GM03348 (cell line): ENCODE results near the gene PDE11A.

Experiments used
- DNase-seq: peaks from one replicate; pipeline ENCODE4 v3.0.0; 2012; ENCODE audit warnings: low spot score

Gene PDE11A

DNA sequence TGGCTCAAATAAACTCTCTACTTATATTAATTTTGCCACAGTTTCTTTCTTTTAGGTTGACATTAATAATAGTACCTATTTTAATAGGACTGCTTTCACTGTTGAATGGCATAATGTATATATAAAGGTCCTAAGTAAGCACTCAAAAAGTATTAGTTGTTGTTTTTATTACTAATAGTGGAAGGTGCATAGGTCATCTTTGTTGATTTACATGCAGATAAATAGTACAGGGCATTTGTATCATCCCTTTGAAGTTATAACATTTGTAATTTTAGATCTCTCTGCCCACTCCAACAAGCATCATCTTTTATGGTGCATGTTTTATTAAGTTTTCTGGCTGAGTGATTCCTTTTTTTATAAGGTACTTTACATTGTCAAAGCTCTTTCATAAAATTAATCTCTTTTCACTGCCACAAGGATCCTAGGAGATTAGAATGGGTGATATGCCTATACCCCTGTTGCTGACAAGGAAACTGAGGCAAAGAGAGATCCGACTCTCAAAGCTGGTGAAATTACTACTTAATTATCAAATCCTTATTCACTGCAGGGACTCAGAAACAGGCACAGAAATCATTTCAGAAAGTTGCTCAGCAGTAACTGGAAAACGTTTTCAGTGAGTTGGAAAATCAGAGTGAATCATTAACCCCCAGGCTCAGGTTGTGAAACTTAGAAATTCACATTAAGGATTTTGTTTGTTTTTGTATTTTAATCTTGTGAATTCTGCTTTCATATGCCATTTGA is 380.4 kb downstream of the PDE11A start:
- DNase-seq: no peak

DNA sequence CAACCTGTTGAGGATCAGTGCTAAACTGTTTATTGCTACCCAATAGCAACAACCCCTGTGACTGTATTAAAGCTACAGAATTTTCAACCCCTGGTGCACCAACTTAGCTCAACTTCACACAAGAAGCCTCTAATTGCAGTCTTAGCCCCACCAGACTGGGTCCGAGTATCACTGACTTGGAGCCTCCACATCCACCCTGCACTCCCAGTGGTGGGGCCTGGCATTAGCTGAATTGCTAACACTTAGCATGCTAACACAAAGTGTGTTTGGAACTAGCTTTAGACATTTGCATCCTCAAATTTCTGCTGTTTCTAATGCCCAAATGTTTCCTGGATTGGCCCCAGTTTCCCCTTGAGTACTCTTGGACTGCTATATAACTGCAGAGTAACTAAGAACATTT is 381.4 kb downstream of the PDE11A start:
- no peak for DNase-seq

DNA sequence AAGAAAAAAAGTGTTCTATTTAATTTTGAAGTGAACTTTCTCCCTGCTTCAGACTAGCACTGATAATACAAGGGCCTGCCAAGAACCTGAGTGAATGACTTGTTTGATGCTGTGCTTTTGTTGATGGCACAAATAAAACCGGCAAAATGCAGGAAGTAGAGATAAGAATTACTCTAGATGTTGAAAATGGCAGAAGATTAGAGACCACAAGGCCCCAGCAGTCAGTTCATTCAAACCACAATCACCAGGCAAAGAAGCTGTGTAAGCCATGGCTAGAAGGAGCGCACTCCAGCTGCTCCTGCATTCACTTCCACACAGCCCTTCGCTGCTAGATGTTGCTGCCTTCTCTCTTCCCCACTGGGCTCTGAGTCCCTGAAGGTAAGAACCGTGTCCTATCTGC is 383.0 kb downstream of the PDE11A start:
- no peak for DNase-seq

DNA sequence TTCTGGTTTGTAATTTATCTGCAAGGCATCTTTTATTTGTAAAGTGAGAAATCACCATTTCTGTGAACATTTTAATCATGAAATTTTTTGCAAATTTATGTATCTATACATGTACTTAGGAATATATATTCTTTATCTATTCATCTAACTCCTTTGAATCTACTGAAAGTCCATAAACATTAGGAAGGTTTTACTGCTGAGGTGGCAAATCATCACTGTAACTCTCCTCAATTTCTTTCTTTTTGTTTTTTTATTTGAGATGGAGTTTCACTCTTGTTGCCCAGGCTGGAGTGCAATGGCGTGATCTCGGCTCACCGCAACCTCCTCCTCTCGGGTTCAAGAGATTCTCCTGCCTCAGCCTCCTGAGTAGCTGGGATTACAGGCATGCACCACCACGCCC is 383.7 kb downstream of the PDE11A start:
- DNase-seq: no peak

DNA sequence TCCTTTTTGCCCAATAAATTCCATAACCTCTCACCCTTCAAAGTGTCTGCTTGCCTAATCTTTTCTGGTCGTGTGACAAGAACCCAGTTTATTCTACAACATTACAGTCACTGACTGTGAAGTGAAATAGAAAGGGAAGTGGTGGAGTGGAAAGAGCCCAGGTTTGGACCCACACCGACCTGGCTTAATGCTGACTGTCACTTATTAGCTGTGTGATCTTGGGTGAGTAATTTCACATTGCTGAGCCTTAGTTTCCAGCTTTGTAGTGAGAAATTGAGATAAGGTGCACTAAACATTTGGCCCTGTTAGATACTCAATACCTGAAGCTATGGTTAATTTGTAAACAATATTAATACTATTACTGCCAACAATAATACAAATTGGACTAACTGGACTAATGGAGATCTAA is 388.9 kb downstream of the PDE11A start:
- DNase-seq: no peak

DNA sequence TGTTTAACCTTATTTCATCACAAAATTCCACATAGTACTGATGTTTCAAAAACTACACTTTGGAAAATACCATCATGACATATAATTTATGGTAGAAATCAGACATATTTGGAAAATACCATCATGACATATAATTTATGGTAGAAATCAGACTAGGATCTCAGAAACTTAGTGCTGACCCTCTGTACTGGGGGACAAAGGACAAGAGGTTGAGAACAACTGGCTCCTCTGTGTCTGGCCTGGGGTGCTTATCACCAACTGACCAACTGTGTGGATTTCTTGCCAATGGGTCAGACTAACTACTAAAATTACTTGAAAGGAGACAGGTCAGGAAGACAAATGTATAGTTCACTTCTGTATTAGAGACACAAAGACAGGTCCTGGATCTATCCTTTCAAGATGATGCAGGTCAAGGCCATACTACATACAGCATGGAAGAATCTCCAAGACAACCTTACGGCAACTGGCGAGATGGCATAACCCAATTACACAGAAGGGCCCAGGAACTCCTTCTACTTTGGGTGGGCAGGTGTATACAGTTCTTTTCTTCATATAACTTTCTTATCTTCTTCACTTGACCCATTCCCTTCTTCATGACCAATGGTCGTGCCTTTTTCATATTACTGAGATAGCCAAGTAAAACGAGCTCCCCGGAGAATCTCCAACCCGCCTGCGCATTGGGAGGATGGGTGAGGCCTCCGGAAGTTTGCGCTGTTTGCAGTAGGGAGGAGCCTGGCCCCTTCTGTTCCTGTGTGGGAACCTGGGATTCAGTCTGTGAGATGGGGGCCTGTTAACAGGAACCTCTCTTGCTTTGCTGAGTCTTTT is 389.5 kb downstream of the PDE11A start:
- no peak for DNase-seq

DNA sequence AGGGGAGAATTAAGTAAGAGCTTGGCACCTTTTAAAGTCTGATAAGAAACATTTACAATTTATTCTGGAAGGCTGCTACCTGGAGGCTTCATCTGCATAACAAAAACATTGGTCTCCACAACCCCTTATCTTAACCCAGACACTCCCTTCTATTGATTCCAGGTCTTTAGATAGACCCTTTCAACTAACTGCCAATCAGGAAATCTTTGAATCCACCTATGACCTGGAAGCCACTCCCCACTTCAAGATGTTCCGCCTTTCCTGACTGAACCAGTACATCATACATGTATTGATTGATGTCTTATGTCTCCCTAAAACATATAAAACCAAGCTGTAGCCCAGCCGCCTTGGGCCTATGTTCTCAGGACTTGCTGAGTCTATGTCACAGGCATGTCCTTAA is 390.6 kb downstream of the PDE11A start:
- no peak for DNase-seq

DNA sequence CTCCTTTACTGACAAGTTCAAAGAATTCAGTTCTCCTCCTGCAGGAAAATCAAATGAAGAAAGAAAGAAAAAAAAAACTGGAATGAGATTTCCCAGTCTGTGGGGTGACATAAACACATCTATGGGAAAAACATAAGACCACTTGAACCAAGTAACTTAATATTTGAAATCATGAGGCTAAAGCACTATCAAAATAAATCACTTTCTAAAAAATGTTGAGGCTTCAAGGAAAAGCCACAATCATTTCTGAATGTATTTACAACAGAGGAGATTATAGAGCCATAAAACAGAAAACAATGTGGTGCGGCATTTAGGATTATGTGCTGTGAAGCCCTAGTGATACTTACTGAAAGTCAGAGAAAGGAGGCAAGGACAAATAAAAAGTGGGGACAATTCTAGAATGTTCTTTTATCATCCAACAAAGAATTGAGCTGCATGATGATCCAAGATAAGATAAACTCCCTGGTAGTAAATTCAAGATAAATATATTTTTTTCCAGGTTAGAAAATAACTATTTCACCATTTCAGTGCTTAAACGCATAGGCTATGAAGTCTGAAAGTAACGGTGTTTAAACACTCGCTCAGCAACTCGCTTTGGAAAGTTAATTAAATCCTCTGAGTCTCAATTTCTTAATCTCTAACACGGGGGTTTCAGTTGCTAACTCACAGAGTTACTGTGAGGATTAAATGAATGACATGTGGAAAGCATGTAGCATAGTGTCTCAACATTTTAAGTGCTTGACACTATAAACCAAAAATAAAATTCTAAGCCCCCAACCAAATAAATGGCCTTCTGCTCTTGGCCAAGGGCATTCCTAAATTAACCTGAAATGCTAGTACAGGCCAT is 391.5 kb downstream of the PDE11A start:
- no peak for DNase-seq

DNA sequence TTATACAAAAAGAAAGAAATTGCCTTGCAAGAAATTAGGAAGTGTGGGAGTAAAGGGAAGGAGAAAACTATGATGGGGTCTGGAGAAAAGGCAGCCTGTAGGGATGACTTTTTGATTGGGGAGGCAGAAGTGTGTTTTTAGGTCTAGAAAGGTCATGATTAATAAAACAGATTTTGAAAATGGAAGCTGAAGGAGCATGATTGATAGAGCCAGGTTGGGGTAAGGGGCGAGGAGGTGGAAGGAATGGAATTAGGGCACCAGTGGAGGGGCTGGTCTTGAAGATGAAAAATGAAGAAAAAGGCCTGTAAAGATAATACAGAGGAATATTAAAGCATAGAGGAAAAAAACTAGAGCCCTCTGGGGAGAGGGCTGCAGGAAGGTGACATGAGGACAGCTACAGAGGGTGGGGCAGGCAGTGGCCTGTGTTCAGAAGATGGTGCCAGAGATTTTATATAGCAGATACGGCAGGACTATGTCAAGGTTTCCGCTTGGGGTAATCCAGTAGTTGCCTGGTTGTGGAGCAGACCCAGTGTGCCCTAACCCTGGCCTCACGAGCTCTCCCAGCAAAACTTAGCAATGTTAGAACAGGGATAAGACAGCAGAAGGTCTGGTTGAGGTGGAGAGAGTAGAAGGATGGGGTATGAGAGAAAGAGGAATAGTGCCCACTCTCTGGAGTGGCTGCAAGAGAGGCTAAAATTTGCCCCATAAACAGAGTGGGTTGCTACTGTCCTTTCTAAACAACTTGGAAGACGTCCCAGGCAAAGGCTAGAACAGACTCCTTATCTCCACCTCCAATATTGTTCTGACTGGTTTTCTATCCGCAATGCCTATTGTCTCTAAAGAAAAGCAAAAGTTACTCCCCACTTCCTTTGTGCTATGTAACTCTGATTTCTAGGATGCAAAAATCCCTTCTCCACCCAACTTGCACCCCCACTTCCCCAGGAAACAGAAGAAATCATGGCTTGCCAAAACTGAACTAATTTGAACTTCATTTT is 392.7 kb downstream of the PDE11A start:
- no peak for DNase-seq

DNA sequence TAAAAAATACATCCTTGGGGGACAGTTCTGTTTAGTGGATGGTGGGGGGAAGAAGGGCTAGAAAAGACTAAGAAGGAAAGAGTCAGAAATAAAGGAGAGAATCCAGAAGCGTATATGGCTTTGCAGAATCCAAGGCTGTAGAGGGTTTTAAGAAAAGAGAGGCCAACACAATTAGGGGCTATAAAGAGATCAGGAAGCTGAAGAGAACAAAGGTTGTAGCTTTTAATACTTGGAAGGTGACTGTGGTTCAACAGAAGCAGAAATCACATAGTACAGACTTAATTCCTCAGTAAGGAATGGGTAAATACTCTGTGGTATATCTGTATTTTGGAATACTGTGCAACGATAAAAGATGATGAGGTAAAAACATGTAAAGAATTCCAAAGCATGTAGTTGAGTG is 393.6 kb downstream of the PDE11A start:
- DNase-seq: no peak

DNA sequence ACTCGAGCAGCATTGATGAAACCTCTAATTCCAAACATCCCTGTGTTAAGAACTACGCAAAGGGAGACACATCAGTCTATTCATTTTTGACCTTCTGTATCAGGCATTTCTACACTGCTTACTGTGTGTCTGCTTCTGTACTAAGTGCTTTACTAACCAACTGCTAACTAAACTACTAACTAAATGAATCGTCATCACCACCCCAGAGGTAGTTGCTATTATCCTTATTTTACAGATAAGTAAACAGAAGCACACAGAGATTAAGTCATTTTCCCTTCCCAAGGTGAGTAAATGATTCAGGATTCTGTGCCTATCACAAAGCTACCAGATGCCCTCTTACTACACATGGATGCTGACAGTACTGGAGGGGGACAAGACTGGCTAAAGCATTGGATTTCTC is 395.9 kb downstream of the PDE11A start:
- no peak for DNase-seq

DNA sequence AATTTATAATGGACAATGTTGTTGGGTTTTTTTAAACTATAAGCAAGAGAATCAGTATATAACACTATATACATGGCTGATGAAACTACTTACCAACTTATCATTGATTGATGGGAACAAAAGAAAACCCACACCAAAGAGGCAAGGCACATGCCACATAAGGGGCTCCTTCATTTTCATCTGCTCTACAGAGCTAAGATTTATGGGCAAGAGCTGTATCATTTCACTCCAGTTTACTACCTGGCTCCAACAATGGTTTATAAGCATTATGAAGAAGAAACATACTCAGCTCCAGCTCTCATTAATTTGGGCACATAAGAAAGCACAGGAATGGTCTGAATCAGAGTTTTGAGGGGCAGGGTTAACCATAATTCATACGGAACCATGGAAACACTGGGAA is 396.8 kb downstream of the PDE11A start:
- DNase-seq: no peak

DNA sequence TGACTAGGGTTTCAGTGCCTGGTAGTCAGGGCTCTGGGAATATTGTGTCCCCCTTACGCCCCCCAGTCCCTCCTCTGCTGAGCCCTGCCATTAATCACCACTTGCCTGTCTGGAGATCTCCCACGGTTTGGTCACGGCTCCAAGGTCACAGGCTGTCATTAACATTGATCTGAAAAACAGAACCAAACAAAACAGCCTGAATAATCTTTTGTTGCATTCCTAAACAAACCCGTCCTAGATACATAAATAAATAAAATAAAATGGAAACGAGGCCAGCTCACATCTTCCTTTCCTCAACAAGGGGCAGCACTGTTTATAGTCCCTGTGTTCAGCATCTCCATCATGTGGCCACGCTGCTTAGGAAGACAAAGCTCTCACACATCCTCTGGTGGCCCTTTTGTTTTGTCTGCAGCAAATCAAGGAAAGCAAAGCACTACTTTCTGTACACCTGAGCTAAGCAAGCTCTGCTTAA is 397.2 kb downstream of the PDE11A start:
- no peak for DNase-seq

DNA sequence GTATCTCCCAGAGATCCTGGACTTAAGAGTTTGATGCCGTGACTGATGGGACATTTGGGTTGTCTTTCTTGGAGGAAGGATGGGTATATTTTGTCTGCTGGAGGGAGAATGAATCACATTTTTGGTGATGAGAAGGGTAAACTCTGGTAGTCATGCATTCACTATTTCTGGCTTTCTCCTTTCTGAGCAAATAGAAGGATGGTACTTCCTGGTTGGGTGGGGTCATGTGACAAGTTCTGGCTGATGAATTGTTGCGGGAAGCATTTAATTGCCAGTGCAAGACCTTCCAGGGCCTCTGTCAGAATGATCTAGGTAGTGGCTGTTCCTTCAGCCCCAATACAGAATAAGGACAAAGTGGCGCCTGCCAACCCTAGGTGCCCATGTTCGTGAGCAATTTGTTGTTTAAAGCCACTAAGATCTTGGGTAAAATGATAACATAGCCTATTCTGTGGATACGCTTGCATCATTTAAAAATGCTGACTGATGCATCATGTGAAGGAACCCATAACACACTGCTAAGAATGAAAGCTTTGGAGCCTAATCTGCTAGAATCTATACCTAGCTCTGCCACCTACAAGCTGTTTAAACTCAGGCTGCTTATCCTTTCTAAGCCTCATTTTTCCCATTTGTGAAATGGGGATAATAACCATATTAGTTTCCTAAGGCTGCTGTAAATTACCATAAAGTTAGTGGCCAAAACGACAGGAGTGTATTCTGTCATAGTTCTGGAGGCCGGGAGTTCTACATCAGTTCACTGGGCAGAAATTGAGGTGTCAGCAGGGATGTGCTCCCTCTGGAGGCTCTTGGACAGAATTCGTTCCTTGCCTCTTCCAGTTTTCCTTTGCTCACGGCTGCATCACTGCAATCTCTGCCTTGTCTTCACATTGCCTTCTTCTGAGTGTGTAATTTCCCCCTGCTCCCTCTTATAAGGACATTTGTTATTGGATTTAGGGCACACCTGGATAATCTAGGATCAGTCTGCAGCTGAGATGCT is 398.7 kb downstream of the PDE11A start:
- no peak for DNase-seq

DNA sequence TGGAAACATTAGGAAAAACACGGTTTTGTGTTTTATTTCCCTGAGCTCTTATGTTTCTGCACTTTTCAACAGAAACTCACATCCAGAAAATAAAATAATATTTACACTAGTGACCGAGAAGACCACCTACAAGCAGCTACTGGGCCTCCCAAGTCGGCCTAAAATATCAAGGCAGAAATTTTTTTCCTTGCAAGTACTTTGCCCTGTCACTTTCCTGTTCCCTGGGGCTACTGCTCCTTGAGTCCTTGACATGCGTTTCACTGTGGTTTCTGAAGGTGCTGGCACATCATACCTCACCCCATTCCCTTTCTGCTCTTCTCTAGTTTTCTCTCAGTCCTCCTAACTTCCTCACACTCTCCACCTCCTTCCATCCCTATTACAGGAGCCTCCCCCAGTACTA is 400.9 kb downstream of the PDE11A start:
- DNase-seq: no peak

DNA sequence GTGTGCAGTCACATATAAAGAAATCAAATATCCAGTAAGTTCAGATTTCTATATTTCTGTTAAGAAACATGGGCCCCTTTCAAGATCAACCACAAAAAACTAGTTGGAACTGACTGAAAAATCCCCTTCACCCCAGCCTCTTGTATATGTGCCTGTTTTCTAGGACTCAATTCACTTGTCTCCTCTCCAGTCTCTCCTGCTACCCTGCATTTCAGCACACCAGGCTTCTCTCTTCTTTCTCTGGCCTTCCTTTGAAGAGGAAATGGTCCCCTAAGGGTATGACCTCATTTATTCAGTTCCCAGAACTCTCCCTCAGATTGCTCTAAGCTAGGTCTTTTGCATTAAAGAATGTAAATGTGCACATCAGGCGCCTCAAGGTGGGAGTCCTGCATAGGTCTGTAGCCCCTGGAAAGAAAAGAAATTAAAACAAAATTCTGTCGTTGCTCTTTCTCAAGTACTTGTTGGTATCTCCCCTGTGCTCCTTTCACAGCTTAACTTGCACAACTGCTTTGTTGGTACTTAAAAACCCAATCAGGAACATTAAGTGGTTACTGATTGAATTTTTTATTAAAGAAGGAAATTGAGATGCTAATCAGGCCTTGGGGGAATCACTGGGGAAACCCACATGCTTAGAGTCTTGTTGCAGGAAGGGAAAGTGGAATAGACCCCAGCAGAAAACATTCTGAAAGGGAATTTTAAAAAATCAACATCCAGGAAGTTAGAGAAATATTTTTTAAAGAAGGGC is 401.6 kb downstream of the PDE11A start:
- DNase-seq: no peak

DNA sequence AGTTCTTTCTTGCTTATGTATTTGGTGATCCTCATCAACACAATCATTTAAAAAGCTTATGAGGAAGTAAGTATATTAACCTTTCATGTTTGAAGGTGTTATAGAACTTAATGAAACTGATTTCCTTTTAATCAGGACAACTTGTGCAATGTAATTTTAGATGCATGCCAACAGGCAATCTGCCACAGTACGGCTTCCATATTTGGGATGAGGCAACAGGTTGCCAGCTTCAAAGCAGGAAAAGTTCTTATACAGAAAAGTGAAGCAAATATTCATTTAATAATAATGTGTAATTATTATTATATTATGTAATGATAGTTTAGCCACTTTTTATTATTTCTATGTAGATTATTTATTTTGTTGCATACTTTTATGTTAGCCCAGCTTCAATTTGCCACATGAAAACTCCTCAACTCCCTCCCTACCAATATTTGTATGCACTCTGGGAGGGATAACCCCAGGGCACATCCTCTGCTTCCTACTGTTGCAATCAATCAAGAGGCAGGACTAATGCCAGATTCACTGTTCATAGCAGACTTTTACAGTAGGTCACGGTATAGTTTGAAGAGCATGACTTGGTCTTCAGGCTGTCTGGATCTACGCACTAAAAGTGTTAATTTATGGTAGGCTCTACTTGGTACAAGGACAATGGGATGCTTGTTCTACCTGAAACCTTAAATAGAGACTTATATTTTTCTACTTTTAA is 402.8 kb downstream of the PDE11A start:
- no peak for DNase-seq

DNA sequence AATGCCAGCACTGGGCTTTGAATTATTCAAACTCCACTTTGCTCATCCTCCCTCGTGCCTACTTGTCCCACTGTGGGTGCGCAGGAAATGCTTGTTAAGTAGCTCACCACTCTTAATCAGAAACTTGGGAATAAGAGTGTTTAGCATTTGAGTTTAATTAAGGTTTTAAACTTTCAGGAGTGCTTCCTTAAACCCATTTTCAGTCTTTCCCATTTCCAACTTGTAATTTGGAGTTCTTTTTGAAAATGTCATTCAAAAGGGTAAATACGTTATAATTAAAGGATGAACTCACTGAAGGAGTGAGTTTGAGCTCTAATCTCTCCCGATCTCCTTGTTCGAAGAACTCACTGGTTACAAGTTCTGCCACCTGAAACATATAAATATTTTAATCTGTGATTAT is 403.4 kb downstream of the PDE11A start:
- DNase-seq: no peak

DNA sequence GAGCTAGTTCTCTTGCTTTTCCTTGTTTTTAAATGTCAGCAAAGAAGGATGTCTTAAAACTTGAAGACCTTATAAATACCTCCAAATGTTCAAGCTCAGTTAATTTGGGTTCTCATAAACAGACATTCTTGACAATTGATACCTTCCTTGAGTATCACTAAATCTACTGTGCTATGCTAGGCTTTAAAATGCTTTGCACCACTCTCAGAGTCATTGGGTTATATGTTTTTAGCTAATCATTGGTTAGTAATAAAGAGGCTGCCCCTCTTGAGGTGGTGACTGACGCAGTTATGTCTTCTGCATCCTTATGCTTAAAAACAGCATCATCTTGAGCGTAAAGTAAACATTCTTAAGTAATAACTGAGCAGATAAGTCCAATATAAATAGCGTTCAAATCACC is 404.0 kb downstream of the PDE11A start:
- no peak for DNase-seq
